ENCODE measurements around the gene SUPT3H. TPM values are rescaled to one million over a fixed set of nuclear protein-coding genes. Genes with fewer than 3 reads are reported as not detected.
A peak's percentile ranks its signal among the peaks of the same experiment; 100 is the strongest.

Gene SUPT3H
- total RNA-seq, 6 experiments from 2014 or later: 0.95 to 2.8 (median 2.0) TPM

DNA sequence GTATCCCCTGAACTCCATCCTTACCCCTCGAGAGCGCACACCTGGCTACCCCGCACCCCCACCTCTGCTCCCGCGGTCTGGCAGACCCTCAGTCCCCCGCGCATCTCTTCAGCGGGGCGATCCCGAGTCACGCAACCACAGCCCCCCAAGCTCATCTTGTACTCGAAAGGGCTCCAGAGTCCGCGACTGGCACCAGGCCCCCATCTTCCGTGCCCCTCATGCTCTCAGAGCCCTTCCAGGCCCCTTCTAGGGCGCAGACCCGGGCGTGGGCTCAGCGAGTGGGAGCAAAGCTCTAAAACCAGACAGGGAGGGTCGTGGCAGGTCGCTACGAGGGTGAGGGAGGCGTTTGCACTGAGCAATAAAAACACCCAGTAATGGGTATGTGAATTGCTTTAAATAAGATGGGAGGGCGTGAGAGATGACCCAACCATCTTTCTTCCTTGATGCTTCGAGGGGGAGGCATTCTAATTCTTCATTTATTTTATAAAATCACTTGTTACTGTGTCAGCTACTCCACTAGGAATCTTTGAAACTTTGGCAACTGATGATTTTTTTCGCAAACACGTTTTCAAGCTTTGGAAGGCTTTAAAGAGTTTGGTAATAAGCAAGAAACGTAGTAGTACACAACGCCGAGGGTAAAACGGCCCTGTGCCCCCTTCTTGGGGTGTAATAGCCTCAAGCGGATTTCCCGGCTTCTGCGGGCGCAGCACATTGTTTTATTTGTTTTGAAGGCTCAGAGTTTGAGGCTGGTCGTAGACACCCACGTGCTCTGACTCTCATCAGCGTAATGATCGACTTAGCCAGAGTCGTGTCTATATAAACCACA is 42.6 kb upstream of the SUPT3H start:
- no peak for TF ChIP-seq POLR2A (IDR thresholded peaks at IDR 0.05)
- TF ChIP-seq, protein P1, sequence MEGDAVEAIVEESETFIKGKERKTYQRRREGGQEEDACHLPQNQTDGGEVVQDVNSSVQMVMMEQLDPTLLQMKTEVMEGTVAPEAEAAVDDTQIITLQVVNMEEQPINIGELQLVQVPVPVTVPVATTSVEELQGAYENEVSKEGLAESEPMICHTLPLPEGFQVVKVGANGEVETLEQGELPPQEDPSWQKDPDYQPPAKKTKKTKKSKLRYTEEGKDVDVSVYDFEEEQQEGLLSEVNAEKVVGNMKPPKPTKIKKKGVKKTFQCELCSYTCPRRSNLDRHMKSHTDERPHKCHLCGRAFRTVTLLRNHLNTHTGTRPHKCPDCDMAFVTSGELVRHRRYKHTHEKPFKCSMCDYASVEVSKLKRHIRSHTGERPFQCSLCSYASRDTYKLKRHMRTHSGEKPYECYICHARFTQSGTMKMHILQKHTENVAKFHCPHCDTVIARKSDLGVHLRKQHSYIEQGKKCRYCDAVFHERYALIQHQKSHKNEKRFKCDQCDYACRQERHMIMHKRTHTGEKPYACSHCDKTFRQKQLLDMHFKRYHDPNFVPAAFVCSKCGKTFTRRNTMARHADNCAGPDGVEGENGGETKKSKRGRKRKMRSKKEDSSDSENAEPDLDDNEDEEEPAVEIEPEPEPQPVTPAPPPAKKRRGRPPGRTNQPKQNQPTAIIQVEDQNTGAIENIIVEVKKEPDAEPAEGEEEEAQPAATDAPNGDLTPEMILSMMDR (IDR thresholded peaks at IDR 0.05): no peak
- H3K27me3 ChIP-seq: peaks cover 0 to 23% of the 10 kb centered on the region in 2 donors
- H3K36me3 ChIP-seq: no peaks in the 10 kb centered on the region
- peaks cover 0 to 31% (median 0%) of the 10 kb centered on the region in 4 donors for H3K4me1 ChIP-seq
- intact Hi-C loops (cut with DNase I): no loop called here
- H3K27ac ChIP-seq: no peak overlapping the region
- peak in 1 of 3 donors; percentile 51 for DNase-seq
- no peaks in the 10 kb centered on the region for H3K9me3 ChIP-seq
- H3K4me3 ChIP-seq: no peak overlapping the region
- ATAC-seq: no peak
- 7% methylated on average over 35 of the region's 40 CpGs for WGBS (ENCODE audit: insufficient coverage, low coverage, low lambda C conversion rate, missing lambda C conversion rate)

DNA sequence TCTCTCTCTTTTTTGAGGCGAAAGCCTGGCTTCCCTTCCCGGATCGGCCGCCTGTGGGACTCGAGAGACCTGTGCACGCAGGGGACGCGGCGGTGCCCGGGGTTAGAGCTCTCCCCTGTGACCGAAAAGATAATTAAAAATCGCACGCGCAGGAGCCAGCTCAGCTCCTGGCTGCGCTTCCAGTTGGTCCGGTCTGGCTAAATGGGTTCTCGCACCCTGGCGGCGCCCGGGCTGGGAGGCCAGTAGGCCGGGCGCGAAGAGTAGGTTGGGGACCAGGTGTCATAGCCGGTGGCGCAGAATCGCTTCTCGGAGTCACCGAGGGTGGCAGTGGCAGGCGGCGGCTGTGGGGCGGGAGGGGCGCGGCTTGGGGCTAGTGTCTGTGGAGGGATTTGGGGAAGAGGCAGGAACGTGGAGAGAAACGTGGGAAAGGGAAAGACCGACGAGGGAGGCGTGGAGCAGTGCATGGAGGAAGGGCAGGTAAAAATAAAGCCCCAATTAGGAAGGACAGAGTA is 41.9 kb upstream of the SUPT3H start:
- TF ChIP-seq, protein P1 (IDR thresholded peaks at IDR 0.05): peak; percentile 23 to 43 (median 34)
- TF ChIP-seq POLR2A (IDR thresholded peaks at IDR 0.05): no peak
- H3K36me3 ChIP-seq: no peaks in the 10 kb centered on the region
- peak overlapping the region; percentile 5 to 25 (median 12) for H3K4me3 ChIP-seq
- WGBS (ENCODE audit: insufficient coverage, low coverage, low lambda C conversion rate, missing lambda C conversion rate): under 1% methylated on average over 26 of the region's 38 CpGs
- DNase-seq: peak; percentile 65 to 75 (median 71)
- intact Hi-C loops (cut with DNase I): no loop called here
- peak; percentile 71 to 78 (median 74) for ATAC-seq
- H3K27me3 ChIP-seq: peaks cover 0 to 23% of the 10 kb centered on the region in 2 donors
- no peak overlapping the region for H3K27ac ChIP-seq
- H3K4me1 ChIP-seq: peaks cover 0 to 31% (median 0%) of the 10 kb centered on the region in 4 donors
- H3K9me3 ChIP-seq: no peaks in the 10 kb centered on the region

DNA sequence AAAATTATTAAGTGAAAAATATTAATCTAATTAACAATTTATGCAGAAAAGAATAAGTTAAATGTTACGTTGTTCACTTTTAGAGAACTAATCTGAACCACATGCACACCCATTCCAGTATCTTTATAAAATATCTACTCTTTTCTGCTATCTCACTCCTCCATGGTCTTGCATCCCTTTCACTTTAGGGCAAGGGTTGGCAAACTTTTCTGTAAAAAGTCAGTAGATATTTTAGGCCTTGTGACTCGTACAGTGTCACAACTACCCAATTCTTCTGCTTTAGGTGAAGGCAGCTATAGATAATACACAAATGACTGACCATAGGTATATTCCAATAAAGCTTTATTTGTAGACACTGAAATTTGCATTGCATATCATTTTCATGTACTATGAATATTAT is 39.7 kb upstream of the SUPT3H start:
- peaks cover 0 to 17% (median 0%) of the 10 kb centered on the region in 4 donors for H3K4me1 ChIP-seq
- no peak overlapping the region for H3K27ac ChIP-seq
- ATAC-seq: no peak
- intact Hi-C loops (cut with DNase I): no loop called here
- no peak for DNase-seq
- H3K27me3 ChIP-seq: peaks cover 0 to 14% of the 10 kb centered on the region in 2 donors
- TF ChIP-seq, protein P1 (IDR thresholded peaks at IDR 0.05): no peak
- TF ChIP-seq POLR2A (IDR thresholded peaks at IDR 0.05): no peak
- H3K36me3 ChIP-seq: no peaks in the 10 kb centered on the region
- H3K9me3 ChIP-seq: no peaks in the 10 kb centered on the region
- 75% methylated on average over 2 of the region's 2 CpGs for WGBS (ENCODE audit: insufficient coverage, low coverage, low lambda C conversion rate, missing lambda C conversion rate)
- H3K4me3 ChIP-seq: no peak overlapping the region

DNA sequence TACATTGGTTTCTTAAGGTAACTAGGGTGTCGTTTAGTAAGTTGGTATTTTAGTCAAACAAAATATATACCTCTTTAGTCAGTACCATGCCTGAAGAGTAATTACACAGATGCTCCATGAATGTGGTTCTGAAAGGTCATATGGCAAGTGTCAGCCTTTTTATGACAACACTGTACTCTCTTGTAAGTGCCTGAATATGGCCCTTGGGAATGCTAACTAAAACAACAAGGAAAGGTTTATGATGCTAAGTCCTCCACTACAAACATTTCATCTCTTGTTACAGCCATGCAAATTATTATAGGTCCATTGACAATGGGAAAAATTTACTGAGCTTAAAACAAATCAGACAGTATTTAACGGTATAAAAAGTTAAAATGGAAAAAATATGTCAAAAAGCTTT is 39.0 kb upstream of the SUPT3H start:
- no peak for ATAC-seq
- intact Hi-C loops (cut with DNase I): no loop called here
- Histone ChIP-seq H3K36me3 (no peaks in the 10 kb centered on the region), H3K9me3 (no peaks in the 10 kb centered on the region), H3K27ac (no peak overlapping the region), H3K27me3 (peaks cover 0 to 14% of the 10 kb centered on the region in 2 donors), H3K4me3 (no peak overlapping the region), H3K4me1 (peaks cover 0 to 15% (median 0%) of the 10 kb centered on the region in 4 donors)
- DNase-seq: no peak
- 62% methylated on average over 2 of the region's 2 CpGs for WGBS (ENCODE audit: insufficient coverage, low coverage, low lambda C conversion rate, missing lambda C conversion rate)
- TF ChIP-seq, protein P1 (IDR thresholded peaks at IDR 0.05): no peak
- no peak for TF ChIP-seq POLR2A (IDR thresholded peaks at IDR 0.05)

All from right lobe of liver (tissue), 6 donors.